Measurements from ENCODE around the gene LEO1. TPM values are rescaled to one million over a fixed set of nuclear protein-coding genes. Genes with fewer than 3 reads are reported as not detected.
A peak's percentile ranks its signal among the peaks of the same experiment; 100 is the strongest.

Gene LEO1
- total RNA-seq, 1 donor from 2014 or later = 38.2 TPM

DNA sequence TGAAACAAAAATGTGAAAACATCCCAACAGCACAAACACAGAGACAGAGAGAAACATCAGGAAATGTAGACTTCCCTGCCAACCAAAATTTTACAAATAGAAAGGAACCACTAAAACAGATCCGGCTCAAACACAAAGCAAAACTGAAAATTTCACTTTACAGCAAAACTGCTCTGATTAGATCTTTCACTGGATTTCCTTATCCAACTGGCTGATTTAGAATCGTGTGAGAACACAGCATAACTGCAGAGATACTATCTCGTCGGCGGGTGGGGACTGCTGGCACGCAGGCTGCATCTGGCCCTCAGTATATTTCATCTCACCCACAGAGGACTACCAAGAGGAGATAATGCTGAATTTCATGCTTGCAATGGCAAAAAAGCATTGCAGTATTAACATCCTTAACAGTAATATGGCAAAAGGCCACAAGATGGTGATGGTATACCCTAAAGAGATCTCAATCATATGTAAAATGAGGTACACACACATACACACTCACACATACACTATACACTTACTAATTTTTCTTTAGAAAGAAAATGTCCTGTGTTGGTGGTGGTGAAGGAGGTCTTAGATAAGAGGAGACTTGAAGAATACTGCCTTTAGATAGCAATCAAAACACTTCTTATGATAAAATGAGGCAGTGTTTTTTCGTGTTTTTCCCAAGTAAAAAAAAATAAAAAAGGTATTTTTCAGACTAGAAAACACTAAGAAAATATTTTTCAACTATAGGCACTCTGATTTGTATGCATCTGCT is 10.6 kb upstream of the LEO1 start:
- peak; percentile 84 for DNase-seq (ENCODE audit: low spot score)
- peaks cover 6% of the 10 kb centered on the region for H3K36me3 Mint-ChIP-seq (ENCODE audit: low read depth)
- peak overlapping the region; percentile 77 for H3K4me3 Mint-ChIP-seq (ENCODE audit: low read depth)
- peaks cover 33% of the 10 kb centered on the region for H3K4me1 Mint-ChIP-seq (ENCODE audit: low read depth)
- H3K9me3 Mint-ChIP-seq = no peaks in the 10 kb centered on the region
- intact Hi-C loops (cut with micrococcal nuclease) = loop anchor here (1.0 to 10.0 kb wide), 8 partner anchors 24 to 245 kb away; no protein-coding TSS in a partner anchor
- no peaks in the 10 kb centered on the region for H3K27me3 Mint-ChIP-seq (ENCODE audit: low read depth)
- peak overlapping the region; percentile 88 for H3K27ac Mint-ChIP-seq

DNA sequence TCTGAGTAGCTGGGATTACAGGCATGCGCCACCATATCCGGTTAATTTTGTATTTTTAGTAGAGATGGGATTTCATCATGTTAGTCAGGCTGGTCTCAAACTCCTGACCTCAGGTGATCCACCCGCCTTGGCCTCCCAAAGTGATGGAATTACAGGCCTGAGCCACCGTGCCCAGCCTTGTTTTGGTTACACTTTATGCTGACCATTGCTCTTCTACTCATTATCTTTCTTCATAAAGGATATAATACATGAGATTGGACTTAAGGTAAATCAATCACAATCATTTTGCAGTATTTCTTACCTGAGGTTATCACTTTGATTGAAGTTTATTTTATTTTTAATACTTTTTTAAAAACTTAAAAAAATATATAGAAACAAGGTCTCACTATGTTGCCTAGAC is 2.2 kb upstream of the LEO1 start:
- Mint-ChIP-seq H3K36me3 (ENCODE audit: low read depth) (peaks cover 10% of the 10 kb centered on the region), H3K27ac (no peak overlapping the region), H3K4me1 (ENCODE audit: low read depth) (peaks cover 14% of the 10 kb centered on the region), H3K4me3 (ENCODE audit: low read depth) (no peak overlapping the region), H3K27me3 (ENCODE audit: low read depth) (peaks cover 1% of the 10 kb centered on the region), H3K9me3 (no peaks in the 10 kb centered on the region)
- DNase-seq (ENCODE audit: low spot score) = no peak
- intact Hi-C loops (cut with micrococcal nuclease) = loop anchor here (5.0 to 10.0 kb wide), 3 partner anchors 34 to 239 kb away; partner anchors contain the start of gene LYSMD2

DNA sequence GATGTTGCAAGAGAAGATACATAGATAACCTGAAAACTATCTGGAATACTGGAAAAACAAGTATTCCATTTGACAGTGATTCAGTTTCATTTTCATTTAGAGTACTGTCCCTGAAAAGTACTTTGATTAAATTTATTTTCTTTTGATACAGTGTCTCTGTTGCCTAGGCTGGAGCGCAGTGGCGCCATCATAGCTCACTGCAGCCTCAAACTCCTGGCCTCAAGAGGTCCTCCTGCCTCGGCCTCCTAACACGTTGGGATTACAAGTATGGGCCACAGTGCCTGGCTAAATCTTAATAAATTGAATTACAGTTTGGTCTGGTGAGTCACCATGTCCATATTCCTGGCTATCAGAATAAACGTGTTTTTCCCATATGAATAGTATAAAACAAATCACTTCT is 1.6 kb upstream of the LEO1 start:
- DNase-seq (ENCODE audit: low spot score) = no peak
- Mint-ChIP-seq H3K36me3 (ENCODE audit: low read depth) (peaks cover 11% of the 10 kb centered on the region), H3K4me3 (ENCODE audit: low read depth) (no peak overlapping the region), H3K4me1 (ENCODE audit: low read depth) (peaks cover 14% of the 10 kb centered on the region), H3K27ac (no peak overlapping the region), H3K9me3 (no peaks in the 10 kb centered on the region), H3K27me3 (ENCODE audit: low read depth) (peaks cover 1% of the 10 kb centered on the region)
- intact Hi-C loops (cut with micrococcal nuclease) = loop anchor here (5.0 to 10.0 kb wide), 3 partner anchors 34 to 238 kb away; partner anchors contain the start of gene LYSMD2

DNA sequence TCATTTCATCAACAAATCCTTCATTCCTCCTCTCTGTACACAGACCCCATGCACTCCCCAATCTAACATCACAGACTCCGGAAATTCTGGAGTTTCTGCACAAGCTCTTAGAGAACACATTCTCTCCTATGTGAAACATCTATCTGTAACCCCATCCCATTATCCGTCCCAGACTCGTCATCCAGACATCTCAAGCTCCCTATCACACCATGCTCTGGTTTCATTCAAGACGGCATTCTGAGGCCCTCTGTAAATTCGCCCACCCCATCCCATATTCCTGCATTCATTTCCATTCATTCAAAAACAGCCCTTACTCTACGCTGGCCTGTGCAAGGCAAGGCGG is 575 bp downstream of the LEO1 start:
- no peak for DNase-seq (ENCODE audit: low spot score)
- Mint-ChIP-seq H3K4me1 (ENCODE audit: low read depth) (peaks cover 18% of the 10 kb centered on the region), H3K27ac (peak overlapping the region; percentile 92), H3K27me3 (ENCODE audit: low read depth) (peaks cover 1% of the 10 kb centered on the region), H3K9me3 (peaks cover 12% of the 10 kb centered on the region), H3K36me3 (ENCODE audit: low read depth) (peaks cover 28% of the 10 kb centered on the region), H3K4me3 (ENCODE audit: low read depth) (peak overlapping the region; percentile 99)
- intact Hi-C loops (cut with micrococcal nuclease) = loop anchor here (5.0 to 10.0 kb wide), 3 partner anchors 36 to 236 kb away; partner anchors contain the start of gene LYSMD2

DNA sequence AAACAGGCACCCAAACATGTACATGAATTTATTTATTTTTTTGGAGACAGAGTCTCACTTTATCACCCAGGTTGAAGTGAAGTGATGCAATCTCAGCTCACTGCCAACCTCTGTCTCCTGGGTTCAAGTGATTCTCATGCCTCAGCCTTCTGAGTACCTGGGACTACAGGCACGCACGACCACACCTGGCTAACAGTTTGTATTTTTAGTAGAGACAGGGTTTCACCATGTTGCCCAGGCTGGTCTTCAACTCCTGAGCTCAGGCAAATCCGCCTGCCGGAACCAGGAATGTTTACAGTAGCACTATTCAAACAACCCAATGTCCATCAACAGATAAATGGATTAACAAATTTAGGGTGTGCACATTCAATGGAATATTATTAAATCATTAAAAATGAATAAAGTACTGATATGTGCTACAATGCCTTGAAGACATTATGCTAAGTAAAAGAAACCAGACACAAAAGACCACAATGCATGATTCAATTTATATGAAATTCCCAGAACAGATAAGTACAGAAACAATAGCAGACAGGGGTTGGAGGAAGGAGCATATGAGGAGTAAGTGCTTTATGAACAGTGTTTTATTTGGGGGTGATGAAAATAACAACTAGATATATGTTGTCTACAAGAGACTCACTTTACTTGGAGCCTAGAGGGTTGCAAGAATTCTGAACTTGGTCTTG is 1.3 kb downstream of the LEO1 start:
- H3K27me3 Mint-ChIP-seq (ENCODE audit: low read depth) = peaks cover 1% of the 10 kb centered on the region
- peaks cover 12% of the 10 kb centered on the region for H3K9me3 Mint-ChIP-seq
- peaks cover 20% of the 10 kb centered on the region for H3K4me1 Mint-ChIP-seq (ENCODE audit: low read depth)
- peak overlapping the region; percentile 92 for H3K27ac Mint-ChIP-seq
- H3K4me3 Mint-ChIP-seq (ENCODE audit: low read depth) = peak overlapping the region; percentile 99
- no peak for DNase-seq (ENCODE audit: low spot score)
- intact Hi-C loops (cut with micrococcal nuclease) = loop anchor here (5.0 to 10.0 kb wide), 3 partner anchors 37 to 237 kb away; partner anchors contain the start of gene LYSMD2
- peaks cover 36% of the 10 kb centered on the region for H3K36me3 Mint-ChIP-seq (ENCODE audit: low read depth)

DNA sequence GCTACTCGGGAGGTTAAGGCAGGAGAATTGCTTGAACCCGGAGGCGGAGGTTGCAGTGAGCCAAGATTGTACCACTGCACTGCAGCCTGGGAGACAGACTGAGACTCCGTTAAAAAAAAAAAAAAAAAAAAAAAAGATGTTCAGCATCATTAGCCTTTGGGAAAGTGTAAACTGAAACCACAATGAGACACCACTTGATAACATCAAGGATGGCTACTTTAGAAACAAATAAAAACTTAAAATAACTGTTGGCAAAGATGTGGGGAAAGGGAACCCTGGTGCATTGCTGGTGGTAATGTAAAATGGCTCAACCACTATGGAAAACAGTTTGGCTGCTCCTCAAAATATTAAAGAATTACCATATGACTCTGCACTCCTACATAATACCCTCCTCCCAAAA is 1.9 kb downstream of the LEO1 start:
- Mint-ChIP-seq H3K9me3 (peaks cover 12% of the 10 kb centered on the region), H3K4me3 (ENCODE audit: low read depth) (peak overlapping the region; percentile 99), H3K4me1 (ENCODE audit: low read depth) (peaks cover 20% of the 10 kb centered on the region), H3K27me3 (ENCODE audit: low read depth) (peaks cover 1% of the 10 kb centered on the region), H3K27ac (no peak overlapping the region), H3K36me3 (ENCODE audit: low read depth) (peaks cover 39% of the 10 kb centered on the region)
- intact Hi-C loops (cut with micrococcal nuclease) = loop anchor here (5.0 to 10.0 kb wide), 3 partner anchors 38 to 238 kb away; partner anchors contain the start of gene LYSMD2
- DNase-seq (ENCODE audit: low spot score) = no peak

DNA sequence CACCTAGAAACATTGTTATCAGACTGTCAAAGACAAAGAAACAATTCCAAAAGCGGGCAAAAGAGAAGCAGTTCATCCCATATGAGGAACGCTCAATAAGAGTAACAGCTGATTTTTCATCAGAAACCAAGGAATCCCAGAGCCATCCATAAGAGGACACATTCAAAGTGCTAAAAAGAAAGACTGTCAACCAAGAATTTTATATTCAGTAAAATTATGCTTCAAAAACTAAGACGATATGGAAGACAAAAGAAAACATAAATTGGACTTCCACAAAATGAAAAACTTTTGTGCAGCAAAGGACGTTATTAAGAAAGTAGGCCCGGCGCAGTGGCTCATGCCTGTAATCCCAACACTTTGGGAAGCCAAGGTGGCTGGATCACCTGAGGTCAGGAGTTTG is 4.0 kb downstream of the LEO1 start:
- Mint-ChIP-seq H3K27me3 (ENCODE audit: low read depth) (peaks cover 1% of the 10 kb centered on the region), H3K9me3 (peaks cover 12% of the 10 kb centered on the region), H3K4me3 (ENCODE audit: low read depth) (no peak overlapping the region), H3K27ac (no peak overlapping the region), H3K4me1 (ENCODE audit: low read depth) (peaks cover 18% of the 10 kb centered on the region), H3K36me3 (ENCODE audit: low read depth) (peaks cover 55% of the 10 kb centered on the region)
- DNase-seq (ENCODE audit: low spot score) = no peak
- intact Hi-C loops (cut with micrococcal nuclease) = no loop called here

DNA sequence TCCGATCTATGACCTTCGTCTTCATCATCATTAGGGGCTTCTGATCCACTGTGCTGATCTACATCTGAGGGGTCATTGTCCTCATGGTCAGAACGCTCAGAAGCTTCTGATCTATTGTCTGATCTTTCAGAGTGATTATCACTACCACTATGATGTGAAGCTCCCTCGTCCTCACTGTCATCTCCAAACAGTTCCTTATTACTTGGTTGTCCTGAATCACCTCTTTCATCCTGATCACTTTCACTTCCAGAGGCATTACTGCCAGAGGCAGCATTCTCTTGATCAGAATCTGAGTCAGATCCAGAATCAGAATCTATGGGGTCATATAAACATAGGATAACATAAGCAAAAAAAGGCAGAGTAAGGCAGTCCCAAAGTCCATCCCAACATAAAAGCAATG is 5.4 kb downstream of the LEO1 start:
- intact Hi-C loops (cut with micrococcal nuclease) = no loop called here
- Mint-ChIP-seq H3K4me1 (ENCODE audit: low read depth) (peaks cover 19% of the 10 kb centered on the region), H3K9me3 (peaks cover 12% of the 10 kb centered on the region), H3K27me3 (ENCODE audit: low read depth) (no peaks in the 10 kb centered on the region), H3K4me3 (ENCODE audit: low read depth) (no peak overlapping the region), H3K36me3 (ENCODE audit: low read depth) (peaks cover 60% of the 10 kb centered on the region), H3K27ac (peak overlapping the region; percentile 10)
- DNase-seq (ENCODE audit: low spot score) = no peak

DNA sequence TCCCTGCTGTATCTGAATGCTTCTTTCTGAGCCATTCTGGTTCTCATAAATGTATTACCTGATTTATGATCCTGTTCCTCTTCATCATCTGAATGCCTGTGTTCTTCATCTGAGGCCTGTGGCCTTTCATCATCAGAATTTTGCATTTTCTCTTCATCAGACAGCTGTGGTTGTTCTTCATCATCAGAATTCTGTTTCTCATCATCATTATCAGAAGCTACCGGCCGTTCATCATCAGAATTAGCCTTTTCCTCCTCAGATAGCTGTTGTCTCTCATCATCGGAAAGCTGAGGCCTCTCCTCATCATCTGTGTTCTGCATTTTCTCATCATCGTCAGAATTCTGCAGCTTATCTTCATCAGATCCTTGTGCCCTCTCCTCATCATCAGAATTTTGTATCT is 5.9 kb downstream of the LEO1 start:
- peaks cover 12% of the 10 kb centered on the region for H3K9me3 Mint-ChIP-seq
- H3K4me1 Mint-ChIP-seq (ENCODE audit: low read depth) = peaks cover 17% of the 10 kb centered on the region
- H3K4me3 Mint-ChIP-seq (ENCODE audit: low read depth) = no peak overlapping the region
- H3K27me3 Mint-ChIP-seq (ENCODE audit: low read depth) = no peaks in the 10 kb centered on the region
- no peak for DNase-seq (ENCODE audit: low spot score)
- H3K27ac Mint-ChIP-seq = no peak overlapping the region
- intact Hi-C loops (cut with micrococcal nuclease) = no loop called here
- peaks cover 64% of the 10 kb centered on the region for H3K36me3 Mint-ChIP-seq (ENCODE audit: low read depth)

DNA sequence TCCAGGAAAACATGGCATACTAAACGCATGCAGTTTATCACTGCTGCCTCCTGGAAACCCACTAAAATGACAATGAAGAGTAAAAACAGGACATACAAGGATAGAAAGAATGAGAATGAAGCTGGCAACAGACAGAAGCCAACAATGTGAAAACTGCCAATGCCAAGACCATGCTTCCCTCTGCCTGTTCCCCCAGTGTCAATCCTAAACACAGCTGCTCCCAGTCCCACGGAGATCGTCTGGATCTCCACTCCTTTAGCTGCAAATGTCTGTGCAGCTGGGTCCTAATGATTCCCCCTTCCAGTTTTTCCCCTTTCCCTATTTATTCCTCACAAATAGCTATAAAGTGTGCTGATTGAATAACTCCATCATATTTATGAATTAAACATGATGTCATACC is 16.1 kb downstream of the LEO1 start:
- no peak for DNase-seq (ENCODE audit: low spot score)
- Mint-ChIP-seq H3K27me3 (ENCODE audit: low read depth) (no peaks in the 10 kb centered on the region), H3K27ac (no peak overlapping the region), H3K4me3 (ENCODE audit: low read depth) (no peak overlapping the region), H3K36me3 (ENCODE audit: low read depth) (peaks cover 79% of the 10 kb centered on the region), H3K9me3 (no peaks in the 10 kb centered on the region), H3K4me1 (ENCODE audit: low read depth) (peaks cover 2% of the 10 kb centered on the region)
- intact Hi-C loops (cut with micrococcal nuclease) = no loop called here

DNA sequence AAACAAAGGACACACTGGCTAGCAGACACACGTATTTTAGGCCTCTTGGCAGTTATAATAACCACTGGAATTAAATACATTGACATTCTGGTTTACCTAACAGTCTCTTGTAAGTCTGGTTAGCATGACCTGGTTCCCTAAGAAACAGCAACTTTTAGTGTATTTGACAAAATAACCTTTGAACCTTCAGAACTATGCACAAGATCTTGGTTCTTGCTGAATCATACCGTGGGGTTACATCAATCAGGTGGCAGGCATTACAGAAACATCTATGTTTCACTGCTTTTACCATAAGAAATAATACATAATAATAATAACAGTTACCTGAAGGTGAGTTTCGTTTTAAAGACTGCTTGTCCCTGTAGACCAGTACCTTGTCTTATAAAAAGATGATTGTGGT is 18.8 kb downstream of the LEO1 start:
- no peaks in the 10 kb centered on the region for H3K9me3 Mint-ChIP-seq
- intact Hi-C loops (cut with micrococcal nuclease) = no loop called here
- no peak overlapping the region for H3K4me3 Mint-ChIP-seq (ENCODE audit: low read depth)
- no peaks in the 10 kb centered on the region for H3K27me3 Mint-ChIP-seq (ENCODE audit: low read depth)
- no peaks in the 10 kb centered on the region for H3K4me1 Mint-ChIP-seq (ENCODE audit: low read depth)
- no peak overlapping the region for H3K27ac Mint-ChIP-seq
- DNase-seq (ENCODE audit: low spot score) = no peak
- peaks cover 79% of the 10 kb centered on the region for H3K36me3 Mint-ChIP-seq (ENCODE audit: low read depth)

DNA sequence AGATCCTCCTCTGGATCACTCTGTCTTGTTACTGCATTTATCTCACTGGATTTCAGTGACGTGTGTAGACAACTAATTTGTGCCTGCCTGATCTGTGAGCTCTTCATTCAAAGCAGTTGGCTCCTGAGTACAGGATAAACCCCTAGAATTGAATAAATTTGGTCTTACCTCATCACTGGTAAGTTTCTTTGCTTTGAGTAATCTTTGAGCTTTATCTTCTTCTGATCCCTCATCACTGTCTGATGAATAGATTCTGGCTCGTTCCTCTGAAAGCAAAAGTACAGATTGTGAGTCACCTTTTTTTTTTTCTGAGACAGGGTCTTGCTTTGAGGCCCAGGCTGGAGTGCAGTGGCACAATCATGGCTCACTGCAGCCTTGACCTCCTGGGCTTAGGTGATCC is 24.5 kb downstream of the LEO1 start:
- no peak for DNase-seq (ENCODE audit: low spot score)
- Mint-ChIP-seq H3K4me3 (ENCODE audit: low read depth) (no peak overlapping the region), H3K27me3 (ENCODE audit: low read depth) (no peaks in the 10 kb centered on the region), H3K27ac (peak overlapping the region; percentile 73), H3K9me3 (no peaks in the 10 kb centered on the region), H3K36me3 (ENCODE audit: low read depth) (peaks cover 74% of the 10 kb centered on the region), H3K4me1 (ENCODE audit: low read depth) (peaks cover 13% of the 10 kb centered on the region)
- intact Hi-C loops (cut with micrococcal nuclease) = no loop called here

DNA sequence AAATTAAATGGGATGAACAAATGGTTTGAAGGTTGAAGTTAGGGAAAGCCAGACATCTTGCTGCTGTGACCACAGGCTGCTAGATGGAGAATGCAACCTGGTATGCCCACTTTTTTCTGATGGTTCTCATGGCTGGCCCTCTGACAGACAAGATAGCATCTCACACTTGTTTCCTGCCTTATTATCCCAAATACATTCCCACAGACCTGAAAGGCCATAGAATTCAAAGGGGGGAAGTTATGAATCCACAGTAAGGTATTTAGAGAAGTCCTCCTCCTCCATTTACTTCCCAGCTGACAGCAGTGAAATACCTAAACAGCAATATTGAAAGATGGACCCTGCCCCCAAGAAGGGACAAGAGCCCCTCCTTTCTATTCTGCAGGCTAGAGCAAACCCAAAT is 32.4 kb downstream of the LEO1 start:
- no peaks in the 10 kb centered on the region for H3K27me3 Mint-ChIP-seq (ENCODE audit: low read depth)
- intact Hi-C loops (cut with micrococcal nuclease) = no loop called here
- no peaks in the 10 kb centered on the region for H3K9me3 Mint-ChIP-seq
- no peak overlapping the region for H3K27ac Mint-ChIP-seq
- peaks cover 15% of the 10 kb centered on the region for H3K4me1 Mint-ChIP-seq (ENCODE audit: low read depth)
- no peak overlapping the region for H3K4me3 Mint-ChIP-seq (ENCODE audit: low read depth)
- peaks cover 52% of the 10 kb centered on the region for H3K36me3 Mint-ChIP-seq (ENCODE audit: low read depth)
- DNase-seq (ENCODE audit: low spot score) = no peak
